AG04450 (cell line): Measurements from ENCODE around the gene NHLRC4. TPM values are rescaled to one million over a fixed set of nuclear protein-coding genes. Genes with fewer than 3 reads are reported as not detected.

Experiments used
- CTCF ChIA-PET: fragments of 300-600, 350-600 bp; formaldehyde crosslinking; extraction: SDS; loops from one replicate; lab custom pipeline; 2022; ENCODE audit warnings: antibody characterized with exemption, inconsistent platforms; lab: Charles Lee
- POLR2A ChIA-PET: fragments of 350-600 bp; formaldehyde crosslinking; extraction: SDS; loops from one replicate; lab custom pipeline; 2021; ENCODE audit warnings: antibody characterized with exemption, inconsistent platforms; lab: Yijun Ruan, JAX
- DNase-seq: peaks from one replicate; pipeline ENCODE4 v3.0.0-alpha.2; 2011; ENCODE audit warnings: low read depth, low spot score
- H3K27ac ChIP-seq: one replicate; pipeline ENCODE4 v1.5.1; 2012; ENCODE audit warnings: low read depth, low read length, control low read depth
- H3K27me3 ChIP-seq: one replicate; pipeline ENCODE4 v1.6.0; 2012; ENCODE audit warnings: low read length; ENCODE audit not compliant: control insufficient read depth, insufficient read depth
- H3K4me3 ChIP-seq: 2 replicates; pipeline ENCODE4 v1.5.1; 2011; ENCODE audit warnings: mild to moderate bottlenecking, low read depth, low read length, control low read depth
- H3K9me3 ChIP-seq: 2 replicates; pipeline ENCODE4 v1.5.1; 2012; ENCODE audit warnings: low read length; ENCODE audit not compliant: control insufficient read depth, insufficient read depth
- polyA plus RNA-seq: library from polyadenylated mRNA; depleted of rRNA; stranded (reverse); fragments of >200 nt; gene quantifications from 2 replicates; pipeline ENCODE4 v1.2.3, GENCODE V29; 2011
- TF ChIP-seq, protein P1 (sequence below): IDR thresholded peaks from 2 replicates; pipeline ENCODE4 v1.5.1; 2011; ENCODE audit warnings: low read depth, low read length, control low read depth, inconsistent platforms

Gene NHLRC4
- polyA plus RNA-seq, 1 experiment, result 0.45 TPM

DNA sequence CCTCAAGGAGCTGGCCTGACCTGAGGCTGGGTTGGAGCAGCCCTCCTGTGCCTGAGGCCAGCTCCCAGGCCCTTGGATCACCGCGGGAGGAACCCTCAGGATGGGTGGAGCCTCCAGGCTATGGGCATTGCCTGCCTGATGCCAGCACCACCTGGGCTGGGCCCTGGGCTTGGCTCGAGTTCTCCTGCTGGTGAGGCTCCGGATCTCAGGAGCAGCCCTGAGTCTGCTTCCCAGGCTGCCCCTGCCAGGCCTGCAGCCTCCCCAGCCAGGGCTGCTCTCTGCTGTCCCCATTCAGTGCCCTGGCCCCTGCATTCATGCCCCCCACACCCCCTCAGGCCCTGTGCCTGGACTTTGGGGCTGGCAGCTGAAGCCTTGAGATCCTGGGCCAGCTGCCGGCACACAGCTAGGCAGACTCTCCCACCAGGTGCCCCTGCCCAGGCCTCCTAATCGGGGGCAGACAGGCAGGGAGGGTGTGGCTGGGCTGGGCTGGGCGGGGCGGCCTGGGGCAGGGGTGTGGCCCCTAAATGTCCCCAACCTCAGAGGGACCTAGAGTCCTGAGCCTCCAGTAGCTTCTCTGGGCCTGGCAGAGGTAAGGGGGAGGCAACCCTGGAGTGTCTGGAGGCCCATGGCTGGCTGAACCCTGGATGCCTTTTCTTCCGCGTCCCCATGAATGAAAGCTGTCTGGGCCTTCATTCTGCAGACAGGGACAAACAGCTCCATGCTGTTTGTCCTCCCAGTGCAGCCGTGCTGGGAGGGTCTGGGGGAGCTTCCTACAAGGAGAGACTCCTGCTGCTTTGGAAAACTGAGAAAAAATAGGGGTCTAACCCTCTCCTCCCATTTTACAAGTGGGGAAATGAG is 1.8 kb downstream of the NHLRC4 start:
- no peak for DNase-seq
- ChIA-PET POLR2A (no interaction called here), CTCF (no interaction called here)
- H3K27me3 ChIP-seq, result no peaks in the 10 kb centered on the region
- H3K9me3 ChIP-seq, result no peaks in the 10 kb centered on the region
- peak overlapping the region; percentile 76; the same call in 1 of the 2 replicates for H3K4me3 ChIP-seq
- TF ChIP-seq, protein P1, sequence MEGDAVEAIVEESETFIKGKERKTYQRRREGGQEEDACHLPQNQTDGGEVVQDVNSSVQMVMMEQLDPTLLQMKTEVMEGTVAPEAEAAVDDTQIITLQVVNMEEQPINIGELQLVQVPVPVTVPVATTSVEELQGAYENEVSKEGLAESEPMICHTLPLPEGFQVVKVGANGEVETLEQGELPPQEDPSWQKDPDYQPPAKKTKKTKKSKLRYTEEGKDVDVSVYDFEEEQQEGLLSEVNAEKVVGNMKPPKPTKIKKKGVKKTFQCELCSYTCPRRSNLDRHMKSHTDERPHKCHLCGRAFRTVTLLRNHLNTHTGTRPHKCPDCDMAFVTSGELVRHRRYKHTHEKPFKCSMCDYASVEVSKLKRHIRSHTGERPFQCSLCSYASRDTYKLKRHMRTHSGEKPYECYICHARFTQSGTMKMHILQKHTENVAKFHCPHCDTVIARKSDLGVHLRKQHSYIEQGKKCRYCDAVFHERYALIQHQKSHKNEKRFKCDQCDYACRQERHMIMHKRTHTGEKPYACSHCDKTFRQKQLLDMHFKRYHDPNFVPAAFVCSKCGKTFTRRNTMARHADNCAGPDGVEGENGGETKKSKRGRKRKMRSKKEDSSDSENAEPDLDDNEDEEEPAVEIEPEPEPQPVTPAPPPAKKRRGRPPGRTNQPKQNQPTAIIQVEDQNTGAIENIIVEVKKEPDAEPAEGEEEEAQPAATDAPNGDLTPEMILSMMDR, result no peak
- H3K27ac ChIP-seq, result no peak overlapping the region

DNA sequence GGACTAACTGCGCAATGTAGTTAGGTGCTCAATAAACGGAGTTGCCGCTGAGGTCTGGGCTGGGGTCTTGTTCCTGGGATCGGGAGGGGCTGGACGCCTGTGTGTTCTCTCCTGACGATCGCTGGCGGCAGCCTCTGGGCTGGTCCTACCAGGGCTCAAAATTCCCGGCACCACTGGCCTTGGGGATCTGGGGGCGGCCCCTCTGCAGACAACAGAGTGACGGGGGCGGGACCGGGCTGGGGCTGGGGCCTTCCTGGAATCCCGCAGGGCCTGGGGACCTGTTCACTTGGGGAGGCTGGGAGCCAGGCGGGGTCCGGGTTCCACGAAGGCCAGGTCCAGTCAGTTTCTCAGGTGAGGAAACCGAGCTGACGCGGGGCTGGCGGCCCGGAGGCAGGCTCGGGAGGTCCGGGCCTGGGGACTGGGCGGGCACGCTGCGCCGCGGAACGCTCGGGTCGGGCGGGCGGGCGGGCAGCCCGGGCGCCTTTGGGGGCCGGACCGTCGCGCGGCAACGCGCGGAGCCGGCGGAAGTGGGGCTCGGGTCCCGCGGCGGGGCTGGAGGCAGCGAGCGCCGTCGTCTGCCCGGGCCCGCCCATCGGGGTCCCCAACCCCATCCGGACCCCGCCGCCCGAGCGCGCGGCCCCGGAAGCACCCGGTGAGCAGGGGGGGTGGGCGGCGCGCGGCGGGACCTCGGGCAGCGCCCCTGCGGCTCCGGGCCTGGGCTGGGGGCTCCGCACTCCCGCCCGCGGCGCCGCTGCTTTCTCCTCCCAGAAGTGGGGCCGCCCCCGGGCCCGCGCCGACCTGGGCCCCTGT is 2.8 kb downstream of the NHLRC4 start, which contains the start of gene PIGQ:
PIGQ (plus strand) TSS at position 524 of the 810 bp plus-strand sequence. CDS start 4,107 bp downstream, outside the sequence.
- TF ChIP-seq, protein P1, result no peak
- Histone ChIP-seq H3K4me3 (peak within 1 kb of the TSS; percentile 76), H3K27ac (peak within 1 kb of the TSS; percentile 61), H3K27me3 (no peaks in the 10 kb centered on the region), H3K9me3 (no peaks in the 10 kb centered on the region)
- no peak for DNase-seq
- POLR2A ChIA-PET, result no interaction called here
- CTCF ChIA-PET, result interaction anchor here (0.6 kb wide), 1 partner anchor 163 kb away, joined by 3 read pairs; no protein-coding TSS in a partner anchor

DNA sequence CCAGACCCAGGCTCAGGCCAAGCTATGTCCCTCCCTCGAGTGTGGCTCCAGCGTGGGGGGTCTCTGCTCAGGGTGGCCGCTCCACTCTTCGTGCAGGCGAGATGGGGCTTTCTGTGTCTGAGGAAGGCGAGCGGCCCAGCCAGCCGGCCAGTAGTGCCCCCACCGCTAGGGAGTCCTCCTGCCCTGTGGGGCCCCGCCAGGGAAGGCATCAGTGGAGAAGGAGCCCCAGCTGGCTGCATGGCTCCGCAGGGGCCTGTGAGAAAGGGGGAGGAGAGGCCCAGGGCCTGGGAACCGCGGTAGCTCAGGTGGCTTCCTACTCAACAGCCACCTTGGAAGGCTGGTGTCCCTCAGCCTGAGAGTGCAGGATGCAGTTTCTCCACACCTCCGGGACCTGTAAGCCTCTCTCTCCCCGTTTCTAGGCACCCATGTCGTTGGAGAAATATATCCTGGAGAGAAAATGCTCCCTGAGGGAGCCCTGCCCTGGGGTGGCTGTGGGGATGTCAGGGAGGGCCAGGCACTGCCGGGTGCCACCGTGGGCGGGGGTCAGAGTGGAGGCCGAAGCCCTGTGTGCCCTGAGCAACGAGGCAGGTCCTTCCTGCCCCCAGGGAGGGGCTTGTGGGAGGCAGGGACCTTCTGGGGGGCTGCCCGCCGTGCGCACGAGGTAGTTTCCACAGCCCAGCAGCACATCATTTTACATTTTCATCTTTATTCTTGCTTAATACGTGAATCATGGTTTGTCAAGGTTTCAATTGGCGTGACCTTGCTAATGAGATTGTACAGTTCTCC is 6.3 kb downstream of the NHLRC4 start:
- TF ChIP-seq, protein P1, result no peak
- no peak overlapping the region for H3K4me3 ChIP-seq
- H3K27me3 ChIP-seq, result no peaks in the 10 kb centered on the region
- no peaks in the 10 kb centered on the region; the same call in 1 of the 2 replicates for H3K9me3 ChIP-seq
- no peak for DNase-seq
- ChIA-PET POLR2A (no interaction called here), CTCF (no interaction called here)
- no peak overlapping the region for H3K27ac ChIP-seq

DNA sequence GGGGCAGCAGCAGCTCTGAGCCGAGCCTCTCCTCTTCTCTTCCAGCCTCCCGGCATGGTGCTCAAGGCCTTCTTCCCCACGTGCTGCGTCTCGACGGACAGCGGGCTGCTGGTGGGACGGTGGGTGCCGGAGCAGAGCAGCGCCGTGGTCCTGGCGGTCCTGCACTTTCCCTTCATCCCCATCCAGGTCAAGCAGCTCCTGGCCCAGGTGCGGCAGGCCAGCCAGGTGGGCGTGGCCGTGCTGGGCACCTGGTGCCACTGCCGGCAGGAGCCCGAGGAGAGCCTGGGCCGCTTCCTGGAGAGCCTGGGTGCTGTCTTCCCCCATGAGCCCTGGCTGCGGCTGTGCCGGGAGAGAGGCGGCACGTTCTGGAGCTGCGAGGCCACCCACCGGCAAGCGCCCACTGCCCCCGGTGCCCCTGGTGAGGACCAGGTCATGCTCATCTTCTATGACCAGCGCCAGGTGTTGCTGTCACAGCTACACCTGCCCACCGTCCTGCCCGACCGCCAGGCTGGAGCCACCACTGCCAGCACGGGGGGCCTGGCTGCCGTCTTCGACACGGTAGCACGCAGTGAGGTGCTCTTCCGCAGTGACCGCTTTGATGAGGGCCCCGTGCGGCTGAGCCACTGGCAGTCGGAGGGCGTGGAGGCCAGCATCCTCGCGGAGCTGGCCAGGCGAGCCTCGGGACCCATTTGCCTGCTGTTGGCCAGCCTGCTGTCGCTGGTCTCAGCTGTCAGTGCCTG is 7.4 kb downstream of the NHLRC4 start:
- Histone ChIP-seq H3K9me3 (no peaks in the 10 kb centered on the region; the same call in 1 of the 2 replicates), H3K4me3 (no peak overlapping the region), H3K27ac (no peak overlapping the region), H3K27me3 (no peaks in the 10 kb centered on the region)
- TF ChIP-seq, protein P1, result no peak
- ChIA-PET POLR2A (no interaction called here), CTCF (no interaction called here)
- no peak for DNase-seq
